SK-N-SH (cell line): Measurements from ENCODE around the gene C2orf92. TPM values are rescaled to one million over a fixed set of nuclear protein-coding genes. Genes with fewer than 3 reads are reported as not detected.

Experiments
- CTCF ChIA-PET: fragments of 300-600, 350-600 bp; formaldehyde crosslinking; extraction: SDS; loops from one replicate; lab custom pipeline; 2021; lab: Yijun Ruan, JAX
- POLR2A ChIA-PET: fragments of 350-600 bp; sonication (Branson Sonifier 250); formaldehyde crosslinking; extraction: SDS; loops from one replicate; lab custom pipeline; 2020; ENCODE audit warnings: antibody characterized with exemption, inconsistent platforms; lab: Yijun Ruan, JAX
- DNase-seq: peaks from one replicate; pipeline ENCODE4 v3.0.0; 2012
- H2AFZ ChIP-seq: fragments of 200-600 bp; sonication (generic); 2 replicates; pipeline ENCODE4 v1.8.1; 2016; ENCODE audit warnings: antibody characterized with exemption, mild to moderate bottlenecking, low read depth
- H3F3A ChIP-seq: fragments of 200-600 bp; sonication (generic); replicated peaks from 2 replicates; pipeline ENCODE3; 2016; ENCODE audit warnings: antibody characterized with exemption, mild to moderate bottlenecking; ENCODE audit not compliant: insufficient read depth
- H3K27ac ChIP-seq, 2 experiments: fragments of 200-500 bp in 1 of 2; fragments of 200-600 bp in 1 of 2; sonication (Bioruptor generic) in 1 of 2; sonication (generic), shearing (Covaris generic) in 1 of 2; 2 replicates each; pipeline versions ENCODE4 v1.5.1 to v1.6.1; 2014 to 2016; ENCODE audit warnings: low read depth in 2 of 2, inconsistent platforms in 1 of 2, low read length in 1 of 2, mild to moderate bottlenecking in 1 of 2, mixed read lengths in 1 of 2
- H3K27me3 ChIP-seq: fragments of 200-600 bp; sonication (generic), shearing (Covaris generic); 2 replicates; pipeline ENCODE4 v1.6.1; 2016; ENCODE audit warnings: mixed run types; ENCODE audit not compliant: insufficient read depth
- H3K36me3 ChIP-seq, 2 experiments: fragments of 200-500 bp in 1 of 2; fragments of 200-600 bp in 1 of 2; sonication (Bioruptor generic) in 1 of 2; sonication (generic) in 1 of 2; replicated peaks in 1 of 2; 2 replicates each; pipeline versions ENCODE3 to v1.5.1; 2014 to 2016; ENCODE audit warnings: low read length in 1 of 2, mild to moderate bottlenecking in 1 of 2; ENCODE audit not compliant: insufficient read depth in 2 of 2, control insufficient read depth in 1 of 2
- H3K4me1 ChIP-seq, 2 experiments: fragments of 200-500 bp in 1 of 2; fragments of 200-600 bp in 1 of 2; sonication (Bioruptor generic) in 1 of 2; sonication (generic), shearing (Covaris generic) in 1 of 2; 2 replicates each; pipeline versions ENCODE4 v1.5.1 to v1.6.1; 2014 to 2016; ENCODE audit warnings: low read depth in 1 of 2, low read length in 1 of 2, mixed run types in 1 of 2; ENCODE audit not compliant: insufficient read depth in 2 of 2, control insufficient read depth in 1 of 2
- H3K4me2 ChIP-seq: fragments of 200-600 bp; sonication (generic), shearing (Covaris generic); 2 replicates; pipeline ENCODE4 v1.6.1; 2017; ENCODE audit warnings: mixed run types
- H3K4me3 ChIP-seq, 2 experiments: fragments of 200-500 bp in 1 of 2; fragments of 200-600 bp in 1 of 2; sonication (Bioruptor generic) in 1 of 2; sonication (generic), shearing (Covaris generic) in 1 of 2; 2 replicates each; pipeline versions ENCODE4 v1.5.1 to v1.8.1; 2014 to 2016; ENCODE audit warnings: low read depth in 2 of 2, inconsistent platforms in 1 of 2, low read length in 1 of 2, mild to moderate bottlenecking in 1 of 2, mixed read lengths in 1 of 2, moderate library complexity in 1 of 2
- H3K79me2 ChIP-seq: fragments of 200-600 bp; sonication (generic); 2 replicates; pipeline ENCODE4 v1.8.1; 2017; ENCODE audit warnings: mild to moderate bottlenecking; ENCODE audit not compliant: insufficient read depth
- H3K9ac ChIP-seq: fragments of 200-600 bp; sonication (generic); 2 replicates; pipeline ENCODE4 v1.6.1; 2017; ENCODE audit warnings: mixed run types
- H3K9me2 ChIP-seq: fragments of 200-600 bp; sonication (generic); 2 replicates; pipeline ENCODE4 v1.6.1; 2017; ENCODE audit warnings: mixed run types
- H3K9me3 ChIP-seq: fragments of 200-600 bp; sonication (generic); 2 replicates; pipeline ENCODE4 v1.6.1; 2017; ENCODE audit warnings: mixed run types, mild to moderate bottlenecking, moderate library complexity
- H4K20me1 ChIP-seq: fragments of 200-600 bp; sonication (generic); 2 replicates; pipeline ENCODE4 v1.6.1; 2017; ENCODE audit warnings: mild to moderate bottlenecking, mixed run types; ENCODE audit not compliant: insufficient read depth
- CHD2 ChIP-seq: fragments of 150-350 bp; IDR thresholded peaks from 2 replicates; pipeline ENCODE4 v1.6.1; 2018; ENCODE audit warnings: low read length; ENCODE audit not compliant: partially characterized antibody
- FOSL2 ChIP-seq: IDR thresholded peaks from 2 replicates; pipeline ENCODE4 v1.4.0; 2012; ENCODE audit warnings: low read depth, mild to moderate bottlenecking, moderate library complexity, borderline replicate concordance
- GABPA ChIP-seq: IDR thresholded peaks from 2 replicates; pipeline ENCODE4 v1.4.0; 2012; ENCODE audit warnings: low read depth, mild to moderate bottlenecking
- MXI1 ChIP-seq: IDR thresholded peaks from 2 replicates; pipeline ENCODE4 v1.6.1; 2012; ENCODE audit warnings: mild to moderate bottlenecking, low read depth, low read length, improper control_type of control experiment
- NFIC ChIP-seq: IDR thresholded peaks from 2 replicates; pipeline ENCODE4 v1.4.0; 2012; ENCODE audit warnings: borderline replicate concordance
- NRF1 ChIP-seq: IDR thresholded peaks from 2 replicates; pipeline ENCODE4 v1.6.1; 2012; ENCODE audit warnings: low read depth, mild to moderate bottlenecking, low read length
- POLR2AphosphoS5 ChIP-seq: IDR thresholded peaks from 2 replicates; pipeline ENCODE4 v1.6.1; 2012; ENCODE audit warnings: low read depth, low read length
- RAD21 ChIP-seq: IDR thresholded peaks from 2 replicates; pipeline ENCODE4 v1.6.1; 2012; ENCODE audit warnings: mild to moderate bottlenecking, low read length
- RCOR1 ChIP-seq: fragments of 150-350 bp; IDR thresholded peaks from 2 replicates; pipeline ENCODE4 v1.6.1; 2017; ENCODE audit warnings: antibody characterized with exemption, low read length
- RFX5 ChIP-seq: IDR thresholded peaks from 2 replicates; pipeline ENCODE4 v1.6.1; 2012; ENCODE audit warnings: mild to moderate bottlenecking, improper control_type of control experiment, low read length
- SMC3 ChIP-seq: IDR thresholded peaks from 2 replicates; pipeline ENCODE4 v1.6.1; 2012; ENCODE audit warnings: low read depth, low read length, improper control_type of control experiment
- TCF12 ChIP-seq: IDR thresholded peaks from 2 replicates; pipeline ENCODE4 v1.4.0; 2012
- TEAD4 ChIP-seq: IDR thresholded peaks from 2 replicates; pipeline ENCODE4 v1.4.0; 2012; ENCODE audit warnings: mild to moderate bottlenecking, borderline replicate concordance; ENCODE audit not compliant: insufficient read depth
- YY1 ChIP-seq: IDR thresholded peaks from 2 replicates; pipeline ENCODE4 v1.4.0; 2012; ENCODE audit warnings: low read depth, mild to moderate bottlenecking
- WGBS: methylation state at CpG from one replicate; pipeline ENCODE4 v1.1.6; 2017; ENCODE audit warnings: low lambda C conversion rate; 5-methylcytosine and 5-hydroxymethylcytosine counted together
- polyA plus RNA-seq, 3 experiments: library from polyadenylated mRNA; depleted of rRNA; stranded (reverse); fragments of >200 nt; gene quantifications; 2 replicates each; pipeline ENCODE4 v1.2.3, GENCODE V29; 2012
- TF ChIP-seq, protein P1 (sequence below): IDR thresholded peaks from 2 replicates; pipeline ENCODE4 v1.4.0; 2012; ENCODE audit warnings: low read depth, borderline replicate concordance
- TF ChIP-seq, protein P2 (sequence below): IDR thresholded peaks from 2 replicates; pipeline ENCODE4 v1.4.0; 2012; ENCODE audit warnings: low read depth
- TF ChIP-seq, protein P3 (sequence below): IDR thresholded peaks from 2 replicates; pipeline ENCODE4 v1.4.0; 2012; ENCODE audit warnings: low read depth, borderline replicate concordance
- TF ChIP-seq, protein P4 (sequence below): fragments of 150-350 bp; IDR thresholded peaks from 2 replicates; pipeline ENCODE4 v1.6.1; 2017; ENCODE audit warnings: antibody characterized with exemption, low read length, low read depth, borderline replicate concordance

Gene C2orf92
- polyA plus RNA-seq, 1 of the 3 experiments (the other 2 are of a cell fraction) = 3.1 TPM

DNA sequence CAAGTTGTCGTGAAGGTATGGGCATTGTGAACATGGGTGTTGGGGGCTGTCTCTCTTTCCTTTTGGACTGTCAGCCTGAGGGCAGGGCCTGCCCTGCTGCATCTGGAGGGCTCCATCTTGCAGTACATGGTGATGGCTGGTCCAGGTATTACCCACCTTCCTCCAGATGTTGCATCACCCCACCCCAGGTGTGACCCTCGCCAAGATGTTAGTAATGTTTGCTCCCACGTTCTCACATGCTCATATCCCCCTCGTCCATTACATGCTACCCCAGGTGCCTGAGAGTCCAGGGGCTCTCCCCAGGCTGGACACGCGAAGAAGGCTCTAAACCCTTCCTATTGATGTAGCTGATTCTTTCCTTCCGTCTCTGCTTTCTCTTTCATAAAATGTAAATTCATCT is 57.8 kb downstream of the C2orf92 start (continued):
- TF ChIP-seq TEAD4 (no peak), FOSL2 (no peak), GABPA (no peak), RAD21 (no peak), YY1 (no peak), POLR2AphosphoS5 (no peak), SMC3 (no peak)
- TF ChIP-seq, protein P1, sequence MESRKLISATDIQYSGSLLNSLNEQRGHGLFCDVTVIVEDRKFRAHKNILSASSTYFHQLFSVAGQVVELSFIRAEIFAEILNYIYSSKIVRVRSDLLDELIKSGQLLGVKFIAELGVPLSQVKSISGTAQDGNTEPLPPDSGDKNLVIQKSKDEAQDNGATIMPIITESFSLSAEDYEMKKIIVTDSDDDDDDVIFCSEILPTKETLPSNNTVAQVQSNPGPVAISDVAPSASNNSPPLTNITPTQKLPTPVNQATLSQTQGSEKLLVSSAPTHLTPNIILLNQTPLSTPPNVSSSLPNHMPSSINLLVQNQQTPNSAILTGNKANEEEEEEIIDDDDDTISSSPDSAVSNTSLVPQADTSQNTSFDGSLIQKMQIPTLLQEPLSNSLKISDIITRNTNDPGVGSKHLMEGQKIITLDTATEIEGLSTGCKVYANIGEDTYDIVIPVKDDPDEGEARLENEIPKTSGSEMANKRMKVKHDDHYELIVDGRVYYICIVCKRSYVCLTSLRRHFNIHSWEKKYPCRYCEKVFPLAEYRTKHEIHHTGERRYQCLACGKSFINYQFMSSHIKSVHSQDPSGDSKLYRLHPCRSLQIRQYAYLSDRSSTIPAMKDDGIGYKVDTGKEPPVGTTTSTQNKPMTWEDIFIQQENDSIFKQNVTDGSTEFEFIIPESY = no peak

DNA sequence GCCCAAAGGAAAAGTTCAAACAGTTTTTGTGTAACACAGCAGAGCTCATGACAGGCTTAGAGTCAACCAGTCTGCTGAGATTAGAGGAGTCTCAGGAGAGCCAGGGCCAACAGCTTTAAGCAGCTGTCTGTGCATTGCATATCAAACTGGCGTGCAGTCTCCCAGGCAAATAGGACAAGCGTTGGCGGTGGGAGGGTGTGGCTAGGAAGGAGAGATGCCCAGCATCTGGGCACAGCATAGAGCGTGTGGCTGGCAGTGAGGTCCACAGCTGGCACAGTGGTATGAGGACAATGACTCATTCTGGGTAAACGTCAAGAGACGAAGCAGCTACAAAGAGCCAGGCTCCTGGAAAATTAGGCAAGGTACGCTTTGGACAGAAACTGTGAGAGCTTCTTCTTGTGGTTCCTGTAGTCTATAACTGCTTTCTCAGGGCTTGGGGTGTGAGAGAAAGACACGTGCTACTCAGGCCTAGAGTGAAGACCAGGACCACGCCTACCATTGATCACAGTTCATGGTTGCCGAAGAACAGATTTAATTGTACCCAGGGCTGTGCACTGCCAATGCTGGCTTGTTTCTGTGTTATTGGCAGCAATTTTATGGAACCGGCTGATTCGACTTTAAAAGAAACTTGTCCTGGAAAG is 58.7 kb downstream of the C2orf92 start:
- DNase-seq = no peak
- Histone ChIP-seq H3K4me3 (no peak overlapping the region), H3K9ac (no peak overlapping the region)
- TF ChIP-seq RCOR1 = no peak
- no peak for TF ChIP-seq RFX5
- no peak for TF ChIP-seq FOSL2
- TF ChIP-seq SMC3 = no peak
- TF ChIP-seq TCF12 = no peak
- TF ChIP-seq, protein P2, sequence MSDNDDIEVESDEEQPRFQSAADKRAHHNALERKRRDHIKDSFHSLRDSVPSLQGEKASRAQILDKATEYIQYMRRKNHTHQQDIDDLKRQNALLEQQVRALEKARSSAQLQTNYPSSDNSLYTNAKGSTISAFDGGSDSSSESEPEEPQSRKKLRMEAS = no peak
- TF ChIP-seq NFIC = no peak
- TF ChIP-seq TEAD4 = no peak
- TF ChIP-seq, protein P3, sequence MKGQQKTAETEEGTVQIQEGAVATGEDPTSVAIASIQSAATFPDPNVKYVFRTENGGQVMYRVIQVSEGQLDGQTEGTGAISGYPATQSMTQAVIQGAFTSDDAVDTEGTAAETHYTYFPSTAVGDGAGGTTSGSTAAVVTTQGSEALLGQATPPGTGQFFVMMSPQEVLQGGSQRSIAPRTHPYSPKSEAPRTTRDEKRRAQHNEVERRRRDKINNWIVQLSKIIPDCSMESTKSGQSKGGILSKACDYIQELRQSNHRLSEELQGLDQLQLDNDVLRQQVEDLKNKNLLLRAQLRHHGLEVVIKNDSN = no peak
- no peak for TF ChIP-seq NRF1
- no peak for TF ChIP-seq CHD2
- TF ChIP-seq, protein P4, sequence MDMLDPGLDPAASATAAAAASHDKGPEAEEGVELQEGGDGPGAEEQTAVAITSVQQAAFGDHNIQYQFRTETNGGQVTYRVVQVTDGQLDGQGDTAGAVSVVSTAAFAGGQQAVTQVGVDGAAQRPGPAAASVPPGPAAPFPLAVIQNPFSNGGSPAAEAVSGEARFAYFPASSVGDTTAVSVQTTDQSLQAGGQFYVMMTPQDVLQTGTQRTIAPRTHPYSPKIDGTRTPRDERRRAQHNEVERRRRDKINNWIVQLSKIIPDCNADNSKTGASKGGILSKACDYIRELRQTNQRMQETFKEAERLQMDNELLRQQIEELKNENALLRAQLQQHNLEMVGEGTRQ = no peak
- TF ChIP-seq MXI1 = no peak
- TF ChIP-seq, all 33 proteins: peak for 0
- no peaks in the 10 kb centered on the region for H3F3A ChIP-seq
- H3K79me2 ChIP-seq = no peaks in the 10 kb centered on the region
- no peaks in the 10 kb centered on the region for H4K20me1 ChIP-seq
- no peak overlapping the region for H3K4me2 ChIP-seq
- WGBS = 66% methylated on average over 12 of the region's 12 CpGs
- H3K4me1 ChIP-seq = no peaks in the 10 kb centered on the region
- ChIA-PET CTCF (interaction anchor here (0.9 to 2.8 kb wide), 4 partner anchors 12 to 137 kb away, joined by 3 to 21 read pairs (median 3); no protein-coding TSS in a partner anchor), POLR2A (no interaction called here)
- H3K9me2 ChIP-seq = no peaks in the 10 kb centered on the region
- H2AFZ ChIP-seq = no peak overlapping the region
- no peak overlapping the region for H3K27ac ChIP-seq
- H3K27me3 ChIP-seq = no peaks in the 10 kb centered on the region
- no peaks in the 10 kb centered on the region for H3K36me3 ChIP-seq
- no peaks in the 10 kb centered on the region for H3K9me3 ChIP-seq
